Brain microvascular endothelial cell (primary cell): ENCODE measurements around the gene WWOX.
"Not testable (repeated sequence)": the region's sequence is repeated elsewhere in the genome, so short reads cannot be mapped to it uniquely, and the experiment has no call there.

Experiments
- DNase-seq: peaks from one replicate; pipeline ENCODE4 v3.0.0-alpha.2; 2020
- H3K27ac ChIP-seq: fragments of 250-450 bp; sonication (Bioruptor Pico); 2 replicates; pipeline ENCODE4 v1.5.1; 2020; ENCODE audit warnings: mild to moderate bottlenecking, moderate library complexity
- H3K27me3 ChIP-seq: fragments of 250-450 bp; sonication (Bioruptor Pico); replicated peaks from 2 replicates; pipeline ENCODE4 v1.5.1; 2020; ENCODE audit warnings: mild to moderate bottlenecking
- H3K36me3 ChIP-seq: fragments of 250-450 bp; sonication (Bioruptor Pico); replicated peaks from 2 replicates; pipeline ENCODE4 v1.5.1; 2020; ENCODE audit warnings: mild to moderate bottlenecking
- H3K4me3 ChIP-seq: 2 replicates; pipeline ENCODE4 v1.5.1; 2011; ENCODE audit warnings: low read depth, mild to moderate bottlenecking, control low read depth, low read length, moderate library complexity
- CTCF ChIP-seq: IDR thresholded peaks from 2 replicates; pipeline ENCODE4 v1.5.1; 2011; ENCODE audit warnings: low read depth, mild to moderate bottlenecking, moderate library complexity, low read length, control low read depth, inconsistent platforms; ENCODE audit errors: missing control alignments
- in situ Hi-C: cut with HindIII; loops from 2 replicates; pipeline ENCODE4 v1.10.0; 2017; ENCODE audit warnings: low sequenced_read_pairs, low pct_ligation_motif_present

WWOX gene

GRCh38 chr16:79045191-79045590, 945.7 kb downstream of the WWOX start:
- no peak for TF ChIP-seq CTCF
- Histone ChIP-seq H3K36me3 (no peaks in the 10 kb centered on the region), H3K27ac (no peak overlapping the region), H3K27me3 (no peaks in the 10 kb centered on the region), H3K4me3 (no peak overlapping the region)
- DNase-seq, result no peak
- in situ Hi-C loops, result no loop called here

- no peak overlapping the region for H3K27ac ChIP-seq
Observed at GRCh38 chr16:79047337-79047736, 947.9 kb downstream of the WWOX start.

GRCh38 chr16:79049040-79049439, 949.6 kb downstream of the WWOX start:
- H3K4me3 ChIP-seq, result no peak overlapping the region
- DNase-seq, result no peak
- H3K27me3 ChIP-seq, result no peaks in the 10 kb centered on the region
- no peak overlapping the region for H3K27ac ChIP-seq
- TF ChIP-seq CTCF, result no peak
- H3K36me3 ChIP-seq, result no peaks in the 10 kb centered on the region
- in situ Hi-C loops, result no loop called here

More at GRCh38 chr16:79047337-79047736, 947.9 kb downstream of the WWOX start:
- TF ChIP-seq CTCF, result peak; percentile 40
- Histone ChIP-seq H3K27me3 (no peaks in the 10 kb centered on the region), H3K36me3 (no peaks in the 10 kb centered on the region), H3K4me3 (no peak overlapping the region)
- DNase-seq, result no peak
- in situ Hi-C loops, result no loop called here

- no peak for DNase-seq
- in situ Hi-C loops, result no loop called here
- H3K4me3 ChIP-seq, result no peak overlapping the region
- no peak overlapping the region for H3K27ac ChIP-seq
- no peaks in the 10 kb centered on the region for H3K36me3 ChIP-seq
- no peaks in the 10 kb centered on the region for H3K27me3 ChIP-seq
- TF ChIP-seq CTCF, result no peak
Observed at GRCh38 chr16:79050063-79050462, 950.6 kb downstream of the WWOX start.

- H3K36me3 ChIP-seq, result no peaks in the 10 kb centered on the region
- H3K27ac ChIP-seq, result no peak overlapping the region
- in situ Hi-C loops, result no loop called here
- H3K4me3 ChIP-seq, result no peak overlapping the region
- DNase-seq, result no peak
- H3K27me3 ChIP-seq, result no peaks in the 10 kb centered on the region
- TF ChIP-seq CTCF, result no peak
Observed at GRCh38 chr16:79051313-79051712, 951.9 kb downstream of the WWOX start.

GRCh38 chr16:79052198-79052597, 952.7 kb downstream of the WWOX start:
- in situ Hi-C loops, H3K27ac ChIP-seq, H3K4me3 ChIP-seq, H3K36me3 ChIP-seq, DNase-seq, H3K27me3 ChIP-seq: not testable (repeated sequence)
